ENCODE data around the gene FOSL1. TPM values are rescaled to one million over a fixed set of nuclear protein-coding genes. Genes with fewer than 3 reads are reported as not detected.

Gene FOSL1
- total and polyA plus RNA-seq, 2 donors (not counting 3 experiments of a cell fraction or from before 2014, with no cell fraction given): 18.1 to 53.8 TPM

GRCh38 chr11:65883058-65883761 is 17.0 kb downstream of the FOSL1 start:
- intact Hi-C loops (cut with micrococcal nuclease): no loop called here
- ChIA-PET POLR2A (no interaction called here), CTCF (interaction anchor here (1.6 to 3.4 kb wide), 7 partner anchors 9 to 139 kb away, joined by 8 to 115 read pairs (median 19); partner anchors contain the start of genes CFL1, EFEMP2 and MUS81)
- no peak overlapping the region for H3K27ac ChIP-seq (ENCODE audit: insufficient read depth, low read depth, low read length)
- no peak overlapping the region for H3K9ac ChIP-seq (replicated peaks; ENCODE audit: extremely low read depth, insufficient read depth, low read length)
- TF ChIP-seq POLR2A (IDR thresholded peaks at IDR 0.05; ENCODE audit: low read depth, low read length): no peak
- TF ChIP-seq JUN (IDR thresholded peaks at IDR 0.05; ENCODE audit: borderline replicate concordance, insufficient read depth, insufficient read length, low read depth): no peak
- no peak for TF ChIP-seq CTCF (IDR thresholded peaks at IDR 0.05; ENCODE audit: extremely low read depth in 1 of 2, insufficient read depth in 1 of 2, low read depth in 1 of 2, low read length in 2 of 2)
- no peak for TF ChIP-seq MYC (IDR thresholded peaks at IDR 0.05; ENCODE audit: low read depth, low read length)
- TF ChIP-seq EZH2 (IDR thresholded peaks at IDR 0.05; ENCODE audit: borderline replicate concordance, low read depth, low read length, severe bottlenecking): no peak
- no peak for DNase-seq (ENCODE audit: low read depth, low spot score)
- peaks cover 11% of the 10 kb centered on the region for H3K79me2 ChIP-seq (ENCODE audit: control insufficient read depth, insufficient read depth, low read length)
- H2AFZ ChIP-seq (ENCODE audit: low read depth, low read length): no peak overlapping the region
- BruUV-seq (replicated peaks): no TSS peak
- peaks cover 11% of the 10 kb centered on the region for H3K4me1 ChIP-seq (ENCODE audit: control insufficient read depth, extremely low read depth, insufficient read depth, low read length)
- H3K9me1 ChIP-seq (replicated peaks; ENCODE audit: control insufficient read depth, extremely low read depth, insufficient read depth, low read length): no peaks in the 10 kb centered on the region
- no peak overlapping the region for H3K4me2 ChIP-seq (ENCODE audit: insufficient read depth, low read length)
- FAIRE-seq: no peak
- H3K27me3 ChIP-seq (ENCODE audit: control insufficient read depth in 2 of 2, insufficient read depth in 2 of 2, low read length in 2 of 2): no peaks in the 10 kb centered on the region
- H3K4me3 ChIP-seq (replicated peaks in 1 of 3; ENCODE audit: insufficient read depth in 1 of 3, low read depth in 1 of 3, low read length in 3 of 3): no peak overlapping the region
- dilution Hi-C loops (cut with MboI; ENCODE audit: extremely low pct_ligation_motif_present, low sequenced_read_pairs): no loop called here
- H3K36me3 ChIP-seq (ENCODE audit: control insufficient read depth in 2 of 2, extremely low read depth in 1 of 2, insufficient read depth in 2 of 2, low read length in 2 of 2): peaks cover 4 to 30% of the 10 kb centered on the region in 2 experiments
- no peaks in the 10 kb centered on the region for H4K20me1 ChIP-seq (replicated peaks; ENCODE audit: control insufficient read depth, extremely low read depth, insufficient read depth, low read length)
- no peaks in the 10 kb centered on the region for H3K9me3 ChIP-seq (replicated peaks; ENCODE audit: control insufficient read depth, insufficient read depth, low read length)

Measured in endothelial cell of umbilical vein (primary cell).